OCI-LY7 (cell line): Measurements from ENCODE around the gene BMX.

Experiments used
- EZH2phosphoT487 ChIP-seq: fragments of 200-600 bp; sonication (generic); IDR thresholded peaks from 2 replicates; pipeline ENCODE4 v1.6.1; 2018; ENCODE audit warnings: low read depth, borderline replicate concordance, mild to moderate bottlenecking, mixed run types, antibody characterized with exemption, low read length, moderate library complexity, mixed read lengths
- TF ChIP-seq, protein P1 (sequence below): fragments of 200-600 bp; sonication (generic); conservative IDR thresholded peaks from 2 replicates; pipeline ENCODE4 v1.5.1; 2014; ENCODE audit warnings: mild to moderate bottlenecking, antibody characterized with exemption, low read length, moderate library complexity, mixed read lengths

DNA sequence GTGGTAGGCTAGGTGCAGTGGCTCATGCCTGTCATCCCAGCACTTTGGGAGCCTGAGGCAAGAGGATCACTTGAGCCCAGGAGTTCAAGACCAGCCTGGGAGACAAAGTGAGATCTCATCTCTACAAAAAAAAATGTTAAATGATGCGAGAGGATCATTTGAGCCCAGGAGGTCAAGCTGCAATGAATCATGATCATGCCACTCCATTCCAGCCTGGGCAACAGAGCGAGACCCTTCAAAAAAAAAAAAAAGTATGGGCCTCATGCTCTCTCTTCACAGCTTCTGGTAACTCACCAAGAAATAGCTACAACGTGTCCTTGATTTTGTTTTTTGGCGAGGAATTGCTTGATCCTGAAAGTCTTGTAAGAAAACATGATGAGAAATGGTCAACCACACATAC is 98.9 kb downstream of the BMX start:
- TF ChIP-seq, protein P1, sequence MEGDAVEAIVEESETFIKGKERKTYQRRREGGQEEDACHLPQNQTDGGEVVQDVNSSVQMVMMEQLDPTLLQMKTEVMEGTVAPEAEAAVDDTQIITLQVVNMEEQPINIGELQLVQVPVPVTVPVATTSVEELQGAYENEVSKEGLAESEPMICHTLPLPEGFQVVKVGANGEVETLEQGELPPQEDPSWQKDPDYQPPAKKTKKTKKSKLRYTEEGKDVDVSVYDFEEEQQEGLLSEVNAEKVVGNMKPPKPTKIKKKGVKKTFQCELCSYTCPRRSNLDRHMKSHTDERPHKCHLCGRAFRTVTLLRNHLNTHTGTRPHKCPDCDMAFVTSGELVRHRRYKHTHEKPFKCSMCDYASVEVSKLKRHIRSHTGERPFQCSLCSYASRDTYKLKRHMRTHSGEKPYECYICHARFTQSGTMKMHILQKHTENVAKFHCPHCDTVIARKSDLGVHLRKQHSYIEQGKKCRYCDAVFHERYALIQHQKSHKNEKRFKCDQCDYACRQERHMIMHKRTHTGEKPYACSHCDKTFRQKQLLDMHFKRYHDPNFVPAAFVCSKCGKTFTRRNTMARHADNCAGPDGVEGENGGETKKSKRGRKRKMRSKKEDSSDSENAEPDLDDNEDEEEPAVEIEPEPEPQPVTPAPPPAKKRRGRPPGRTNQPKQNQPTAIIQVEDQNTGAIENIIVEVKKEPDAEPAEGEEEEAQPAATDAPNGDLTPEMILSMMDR: no peak
- no peak for TF ChIP-seq EZH2phosphoT487
